HEK293 (cell line): ENCODE results near the gene MLKL.

ENCODE experiments used
- GLI4 ChIP-seq: fragments of 450-650 bp; formaldehyde crosslinking; IDR thresholded peaks from 2 replicates; pipeline ENCODE4 v1.5.1; 2016; ENCODE audit warnings: missing biosample characterization, missing genetic modification characterization
- INSM2 ChIP-seq: fragments of 450-650 bp; formaldehyde crosslinking; IDR thresholded peaks from 2 replicates; pipeline ENCODE4 v1.5.1; 2016; ENCODE audit warnings: missing biosample characterization, missing genetic modification characterization
- PBX3 ChIP-seq: sonication (generic); formaldehyde crosslinking; IDR thresholded peaks from 2 replicates; pipeline ENCODE4 v1.8.1; 2022; ENCODE audit warnings: mild to moderate bottlenecking, moderate library complexity, missing genetic modification reagents
- RBAK ChIP-seq: fragments of 450-650 bp; formaldehyde crosslinking; IDR thresholded peaks from 2 replicates; pipeline ENCODE4 v1.5.1; 2016; ENCODE audit warnings: missing biosample characterization, missing genetic modification characterization
- SCRT1 ChIP-seq: fragments of 450-650 bp; formaldehyde crosslinking; IDR thresholded peaks from 2 replicates; pipeline ENCODE4 v1.5.1; 2016; ENCODE audit warnings: missing biosample characterization, missing genetic modification characterization, borderline replicate concordance
- SP7 ChIP-seq: fragments of 450-650 bp; formaldehyde crosslinking; IDR thresholded peaks from 2 replicates; pipeline ENCODE4 v1.5.1; 2016; ENCODE audit warnings: missing biosample characterization, missing genetic modification characterization
- YY1 ChIP-seq: fragments of 450-650 bp; formaldehyde crosslinking; IDR thresholded peaks from 2 replicates; pipeline ENCODE4 v1.5.1; 2018; ENCODE audit warnings: missing biosample characterization, missing genetic modification characterization
- ZBTB10 ChIP-seq: fragments of 450-650 bp; formaldehyde crosslinking; IDR thresholded peaks from 2 replicates; pipeline ENCODE4 v1.5.1; 2016; ENCODE audit warnings: missing biosample characterization, missing genetic modification characterization
- ZBTB17 ChIP-seq: fragments of 450-650 bp; formaldehyde crosslinking; IDR thresholded peaks from 2 replicates; pipeline ENCODE4 v1.5.1; 2016; ENCODE audit warnings: missing biosample characterization, missing genetic modification characterization
- ZFP41 ChIP-seq: fragments of 450-650 bp; formaldehyde crosslinking; IDR thresholded peaks from 2 replicates; pipeline ENCODE4 v1.5.1; 2016; ENCODE audit warnings: missing biosample characterization, missing genetic modification characterization, borderline replicate concordance
- ZNF174 ChIP-seq: fragments of 450-650 bp; formaldehyde crosslinking; IDR thresholded peaks from 2 replicates; pipeline ENCODE4 v1.5.0; 2017; ENCODE audit warnings: missing biosample characterization, mild to moderate bottlenecking, missing genetic modification characterization
- ZNF2 ChIP-seq: fragments of 450-650 bp; formaldehyde crosslinking; IDR thresholded peaks from 2 replicates; pipeline ENCODE4 v1.5.1; 2016; ENCODE audit warnings: missing biosample characterization, missing genetic modification characterization
- ZNF248 ChIP-seq: fragments of 450-650 bp; formaldehyde crosslinking; IDR thresholded peaks from 2 replicates; pipeline ENCODE4 v1.5.1; 2017; ENCODE audit warnings: missing biosample characterization, missing genetic modification characterization
- ZNF26 ChIP-seq: fragments of 450-650 bp; formaldehyde crosslinking; IDR thresholded peaks from 2 replicates; pipeline ENCODE4 v1.5.1; 2016; ENCODE audit warnings: missing biosample characterization, missing genetic modification characterization
- ZNF274 ChIP-seq, 2 experiments: fragments of 200-500 bp in 1 of 2; fragments of 450-650 bp in 1 of 2; sonication (Bioruptor generic) in 1 of 2; formaldehyde crosslinking in 1 of 2; IDR thresholded peaks; 2 replicates each; pipeline versions ENCODE4 v1.5.1 to v1.6.1; 2014 to 2016; ENCODE audit warnings: borderline replicate concordance in 1 of 2, inconsistent platforms in 1 of 2, low read length in 1 of 2, missing biosample characterization in 1 of 2, missing genetic modification characterization in 1 of 2
- ZNF341 ChIP-seq: fragments of 450-650 bp; formaldehyde crosslinking; IDR thresholded peaks from 2 replicates; pipeline ENCODE4; 2016; ENCODE audit warnings: low read depth, missing biosample characterization, missing genetic modification characterization
- ZNF426 ChIP-seq: fragments of 450-650 bp; formaldehyde crosslinking; IDR thresholded peaks from 2 replicates; pipeline ENCODE4 v1.5.1; 2017; ENCODE audit warnings: missing biosample characterization, missing genetic modification characterization, mild to moderate bottlenecking, inconsistent platforms, moderate library complexity
- ZNF48 ChIP-seq: fragments of 450-650 bp; formaldehyde crosslinking; IDR thresholded peaks from 2 replicates; pipeline ENCODE4 v1.5.1; 2016; ENCODE audit warnings: missing biosample characterization, missing genetic modification characterization
- ZNF518A ChIP-seq: fragments of 450-650 bp; formaldehyde crosslinking; conservative IDR thresholded peaks from 2 replicates; pipeline ENCODE4 v1.5.1; 2016; ENCODE audit warnings: low read depth, missing biosample characterization, missing genetic modification characterization
- ZNF571 ChIP-seq: fragments of 450-650 bp; formaldehyde crosslinking; IDR thresholded peaks from 2 replicates; pipeline ENCODE4 v1.5.0; 2017; ENCODE audit warnings: missing biosample characterization, missing genetic modification characterization
- ZNF585B ChIP-seq: fragments of 450-650 bp; formaldehyde crosslinking; IDR thresholded peaks from 2 replicates; pipeline ENCODE4 v1.5.1; 2016; ENCODE audit warnings: missing biosample characterization, missing genetic modification characterization
- ZNF621 ChIP-seq: fragments of 450-650 bp; formaldehyde crosslinking; IDR thresholded peaks from 2 replicates; pipeline ENCODE4 v1.5.1; 2017; ENCODE audit warnings: missing biosample characterization, missing genetic modification characterization
- ZNF677 ChIP-seq: fragments of 450-650 bp; IDR thresholded peaks from 2 replicates; pipeline ENCODE4 v1.5.0; 2018; ENCODE audit warnings: missing biosample characterization, mild to moderate bottlenecking, missing genetic modification characterization, moderate library complexity
- ZNF692 ChIP-seq: fragments of 450-650 bp; formaldehyde crosslinking; IDR thresholded peaks from 2 replicates; pipeline ENCODE4 v1.5.1; 2016; ENCODE audit warnings: missing biosample characterization, missing genetic modification characterization
- ZNF792 ChIP-seq: fragments of 450-650 bp; formaldehyde crosslinking; IDR thresholded peaks from 2 replicates; pipeline ENCODE4 v1.5.1; 2016; ENCODE audit warnings: missing biosample characterization, missing genetic modification characterization
- ZSCAN30 ChIP-seq: fragments of 450-650 bp; IDR thresholded peaks from 2 replicates; pipeline ENCODE4 v1.5.1; 2018; ENCODE audit warnings: missing biosample characterization, mild to moderate bottlenecking, missing genetic modification characterization, moderate library complexity

Gene MLKL

GRCh38 chr16:74743668-74744299 is 43.1 kb upstream of the MLKL start (continued):
- TF ChIP-seq PBX3 (CRISPR knock-in tag): no peak
- TF ChIP-seq ZSCAN30 (tag by site-specific recombination): peak; percentile 44; the same call in 1 of the 2 replicates
- no peak for TF ChIP-seq ZNF274 (IDR thresholded peaks at IDR 0.05; ENCODE audit: low read length)
- no peak for TF ChIP-seq ZNF274 (tag by site-specific recombination; IDR thresholded peaks at IDR 0.05; ENCODE audit: borderline replicate concordance)
- TF ChIP-seq ZNF248 (tag by site-specific recombination): no peak
- no peak for TF ChIP-seq ZNF621 (tag by site-specific recombination)
- TF ChIP-seq ZNF48 (tag by site-specific recombination): no peak
- peak; percentile 31; the same call in 1 of the 2 replicates for TF ChIP-seq SCRT1
- TF ChIP-seq ZNF174: no peak
- TF ChIP-seq GLI4 (tag by site-specific recombination): 0 out of 2 replicates have a peak, but pooled peaks have one; percentile 46
- peak; percentile 85 for TF ChIP-seq ZNF692 (tag by site-specific recombination)
- TF ChIP-seq ZNF341 (tag by site-specific recombination): no peak
- TF ChIP-seq SP7 (tag by site-specific recombination): peak; percentile 84
- TF ChIP-seq ZNF26: no peak
- no peak for TF ChIP-seq ZNF585B
- no peak for TF ChIP-seq ZNF571 (tag by site-specific recombination)
- no peak for TF ChIP-seq ZNF426 (tag by site-specific recombination)
- TF ChIP-seq ZNF792 (tag by site-specific recombination): no peak
- TF ChIP-seq INSM2 (tag by site-specific recombination): no peak
- no peak for TF ChIP-seq ZBTB10 (tag by site-specific recombination)
- no peak; the same call in 1 of the 2 replicates for TF ChIP-seq RBAK (tag by site-specific recombination)
- no peak for TF ChIP-seq YY1 (tag by site-specific recombination)
- no peak for TF ChIP-seq ZNF677 (tag by site-specific recombination)
- no peak for TF ChIP-seq ZNF518A (tag by site-specific recombination)
- TF ChIP-seq ZNF2 (tag by site-specific recombination): peak; percentile 95
- peak; percentile 94 for TF ChIP-seq ZBTB17 (tag by site-specific recombination)
- TF ChIP-seq ZFP41 (tag by site-specific recombination): no peak
